PC-9 (cell line): ENCODE data around the gene LGI1. TPM values are rescaled to one million over a fixed set of nuclear protein-coding genes. Genes with fewer than 3 reads are reported as not detected.

Experiments
- BruUV-seq: library from RNA; stranded (reverse); fragments of 400-500 nt; replicated peaks from 2 replicates; lab custom pipeline; 2021; lab: Mats Ljungman, UMichigan
- CTCF ChIA-PET: fragments of 300-600 bp; sonication (Branson Sonifier 250); formaldehyde crosslinking; loops from one replicate; lab custom pipeline; 2022; ENCODE audit warnings: antibody characterized with exemption; lab: Charles Lee
- POLR2A ChIA-PET: fragments of 300-600 bp; sonication (Branson Sonifier 250); formaldehyde crosslinking; loops from one replicate; lab custom pipeline; 2022; ENCODE audit warnings: antibody characterized with exemption; ENCODE audit not compliant: unreplicated experiment; lab: Charles Lee
- DNase-seq, 2 experiments: peaks; one replicate each; pipeline versions ENCODE4 v3.0.0 to v3.0.0-alpha.2; 2015 to 2022; ENCODE audit warnings: mixed read lengths in 1 of 2
- H2AFZ ChIP-seq: fragments of 200-600 bp; sonication (generic); 2 replicates; pipeline ENCODE4 v1.8.1; 2017; ENCODE audit warnings: antibody characterized with exemption
- H3F3A ChIP-seq: fragments of 200-600 bp; sonication (generic); 2 replicates; pipeline ENCODE4 v1.8.1; 2017; ENCODE audit warnings: antibody characterized with exemption, mild to moderate bottlenecking, low read depth; ENCODE audit not compliant: insufficient read depth
- H3K27ac ChIP-seq: fragments of 200-600 bp; sonication (generic); 2 replicates; pipeline ENCODE4 v1.6.1; 2016; ENCODE audit warnings: mixed run types
- H3K27me3 ChIP-seq: fragments of 200-600 bp; sonication (generic); 2 replicates; pipeline ENCODE4 v1.6.1; 2016; ENCODE audit warnings: low read depth, mixed run types; ENCODE audit not compliant: insufficient read depth
- H3K36me3 ChIP-seq: fragments of 200-600 bp; sonication (generic); 2 replicates; pipeline ENCODE4 v1.6.1; 2016; ENCODE audit warnings: low read depth, mixed run types
- H3K4me1 ChIP-seq: fragments of 200-600 bp; sonication (generic); replicated peaks from 2 replicates; pipeline ENCODE4 v1.6.1; 2016; ENCODE audit warnings: mixed run types; ENCODE audit not compliant: insufficient read depth
- H3K4me2 ChIP-seq: fragments of 200-600 bp; sonication (generic); 2 replicates; pipeline ENCODE4 v1.6.1; 2017; ENCODE audit warnings: mixed run types
- H3K4me3 ChIP-seq: fragments of 200-600 bp; sonication (generic); 2 replicates; pipeline ENCODE4 v1.6.1; 2016; ENCODE audit warnings: mixed run types
- H3K79me2 ChIP-seq: fragments of 200-600 bp; sonication (generic); 2 replicates; pipeline ENCODE4 v1.6.1; 2017; ENCODE audit warnings: low read depth, mixed run types
- H3K9me2 ChIP-seq: fragments of 200-600 bp; sonication (generic); 2 replicates; pipeline ENCODE4 v1.8.1; 2017; ENCODE audit warnings: mild to moderate bottlenecking; ENCODE audit not compliant: insufficient read depth
- H3K9me3 ChIP-seq: fragments of 200-600 bp; sonication (generic); 2 replicates; pipeline ENCODE4 v1.8.1; 2016; ENCODE audit warnings: low read depth; ENCODE audit not compliant: insufficient read depth
- H4K20me1 ChIP-seq: fragments of 200-600 bp; sonication (generic); 2 replicates; pipeline ENCODE4 v1.8.1; 2017; ENCODE audit not compliant: insufficient read depth
- EZH2 ChIP-seq: fragments of 200-600 bp; sonication (generic); IDR thresholded peaks from 2 replicates; pipeline ENCODE4 v1.8.0; 2017; ENCODE audit warnings: antibody characterized with exemption, low read depth
- intact Hi-C: fragments of 100-400 bp; cut with micrococcal nuclease; formaldehyde crosslinking; loops from one replicate; pipeline ENCODE4 v1.10.0; 2022; ENCODE audit not compliant: unreplicated experiment
- total RNA-seq: library from RNA; stranded (reverse); gene quantifications from 2 replicates; pipeline ENCODE4 v1.2.3, GENCODE V29; 2021
- TF ChIP-seq, protein P1 (sequence below): fragments of 200-600 bp; sonication (generic); conservative IDR thresholded peaks from 2 replicates; pipeline ENCODE4 v1.6.1; 2017; ENCODE audit warnings: mixed run types, antibody characterized with exemption, mild to moderate bottlenecking, moderate library complexity

The LGI1 gene
- total RNA-seq, 1 experiment from 2014 or later, result not detected

DNA sequence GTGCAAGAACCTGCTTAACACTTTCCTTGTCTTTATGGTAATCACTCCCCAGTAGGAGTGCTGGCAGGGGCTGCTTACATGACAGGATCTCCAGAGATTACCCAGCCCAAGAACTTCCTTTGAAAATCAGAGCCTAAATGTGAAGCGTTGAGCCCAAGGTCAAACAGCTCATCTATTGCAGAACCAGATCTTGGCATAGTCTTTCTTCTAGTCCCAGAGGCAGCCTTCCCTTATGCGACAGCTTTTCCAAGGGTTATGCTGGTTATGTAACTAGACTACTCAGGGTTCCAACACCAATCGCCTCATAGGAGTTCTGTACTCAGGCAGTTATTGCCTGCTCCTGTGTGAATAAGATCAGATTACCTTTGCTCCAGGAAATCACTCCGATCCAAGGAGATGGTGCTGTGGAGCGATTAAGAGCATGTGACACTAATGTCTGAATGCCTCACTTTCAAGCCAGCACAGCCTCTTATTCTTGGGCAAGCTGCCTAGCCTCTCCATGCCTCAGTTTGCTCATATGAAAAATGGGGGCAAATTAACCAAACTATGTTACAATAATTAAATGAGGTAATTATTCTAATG lies 8.4 kb upstream of the LGI1 start:
- H3K4me3 ChIP-seq, result no peak overlapping the region
- H3F3A ChIP-seq, result peaks cover 16% of the 10 kb centered on the region
- TF ChIP-seq, protein P1, sequence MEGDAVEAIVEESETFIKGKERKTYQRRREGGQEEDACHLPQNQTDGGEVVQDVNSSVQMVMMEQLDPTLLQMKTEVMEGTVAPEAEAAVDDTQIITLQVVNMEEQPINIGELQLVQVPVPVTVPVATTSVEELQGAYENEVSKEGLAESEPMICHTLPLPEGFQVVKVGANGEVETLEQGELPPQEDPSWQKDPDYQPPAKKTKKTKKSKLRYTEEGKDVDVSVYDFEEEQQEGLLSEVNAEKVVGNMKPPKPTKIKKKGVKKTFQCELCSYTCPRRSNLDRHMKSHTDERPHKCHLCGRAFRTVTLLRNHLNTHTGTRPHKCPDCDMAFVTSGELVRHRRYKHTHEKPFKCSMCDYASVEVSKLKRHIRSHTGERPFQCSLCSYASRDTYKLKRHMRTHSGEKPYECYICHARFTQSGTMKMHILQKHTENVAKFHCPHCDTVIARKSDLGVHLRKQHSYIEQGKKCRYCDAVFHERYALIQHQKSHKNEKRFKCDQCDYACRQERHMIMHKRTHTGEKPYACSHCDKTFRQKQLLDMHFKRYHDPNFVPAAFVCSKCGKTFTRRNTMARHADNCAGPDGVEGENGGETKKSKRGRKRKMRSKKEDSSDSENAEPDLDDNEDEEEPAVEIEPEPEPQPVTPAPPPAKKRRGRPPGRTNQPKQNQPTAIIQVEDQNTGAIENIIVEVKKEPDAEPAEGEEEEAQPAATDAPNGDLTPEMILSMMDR, result no peak
- TF ChIP-seq EZH2, result no peak
- H3K79me2 ChIP-seq, result no peaks in the 10 kb centered on the region
- CTCF ChIA-PET, result no interaction called here
- no peak overlapping the region for H2AFZ ChIP-seq
- peaks cover 59% of the 10 kb centered on the region for H3K4me1 ChIP-seq
- H3K36me3 ChIP-seq, result no peaks in the 10 kb centered on the region
- DNase-seq, result peak; percentile 35 to 49
- no peaks in the 10 kb centered on the region for H3K9me2 ChIP-seq
- no peaks in the 10 kb centered on the region for H4K20me1 ChIP-seq
- no peaks in the 10 kb centered on the region for H3K9me3 ChIP-seq
- no TSS peak for BruUV-seq
- peak overlapping the region; percentile 16; the same call in 1 of the 2 replicates for H3K27ac ChIP-seq
- intact Hi-C loops, result loop anchor here (5.0 kb wide), 1 partner anchor 47 kb away; the partner anchor contains the start of gene FRA10AC1
- H3K4me2 ChIP-seq, result no peak overlapping the region
- no peaks in the 10 kb centered on the region for H3K27me3 ChIP-seq
- POLR2A ChIA-PET, result interaction anchor here (0.6 kb wide), 1 partner anchor 161 kb away, joined by 7 read pairs; no protein-coding TSS in a partner anchor

- intact Hi-C loops, result no loop called here
These were observed 6.6 kb upstream of the LGI1 start for GRCh38 chr10:93751124-93751523.

DNA sequence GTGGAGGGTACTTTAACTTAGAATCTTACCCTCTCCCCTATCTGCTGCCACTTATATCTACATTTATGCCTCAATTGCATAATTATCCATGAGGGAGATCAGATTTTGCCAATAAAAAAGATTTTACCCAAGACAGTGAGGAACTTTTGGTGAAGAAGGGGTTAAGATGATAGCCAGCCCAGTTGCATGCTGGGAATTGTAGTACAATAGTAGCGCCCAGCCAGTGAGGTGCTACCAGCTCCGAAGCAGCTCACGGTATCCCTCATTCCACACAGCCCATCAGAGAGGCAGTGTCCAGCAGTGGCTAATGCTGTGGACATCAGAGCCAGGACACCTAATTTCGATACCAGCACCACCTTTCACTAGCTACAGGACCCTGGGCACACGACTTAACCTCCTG lies 5.9 kb upstream of the LGI1 start:
- Histone ChIP-seq H3K36me3 (no peaks in the 10 kb centered on the region), H3K4me2 (peak overlapping the region; percentile 67), H4K20me1 (no peaks in the 10 kb centered on the region), H3K79me2 (no peaks in the 10 kb centered on the region), H2AFZ (peak overlapping the region; percentile 53; the same call in 1 of the 2 replicates), H3K4me1 (peaks cover 48% of the 10 kb centered on the region), H3K27me3 (no peaks in the 10 kb centered on the region), H3K4me3 (peak overlapping the region; percentile 29; the same call in 1 of the 2 replicates), H3K9me2 (no peaks in the 10 kb centered on the region), H3K9me3 (no peaks in the 10 kb centered on the region), H3K27ac (peak overlapping the region; percentile 42), H3F3A (peaks cover 10% of the 10 kb centered on the region; the same call in 1 of the 2 replicates)
- CTCF ChIA-PET, result no interaction called here
- POLR2A ChIA-PET, result no interaction called here
- BruUV-seq, result no TSS peak
- intact Hi-C loops, result no loop called here
- TF ChIP-seq, protein P1, result no peak
- no peak for TF ChIP-seq EZH2
- DNase-seq, result peak in 1 of 2 experiments; percentile 8

More at GRCh38 chr10:93751124-93751523, 6.6 kb upstream of the LGI1 start:
- no peak overlapping the region for H3K4me3 ChIP-seq
- TF ChIP-seq EZH2, result no peak
- TF ChIP-seq, protein P1, result no peak
- ChIA-PET POLR2A (no interaction called here), CTCF (no interaction called here)
- peaks cover 15% of the 10 kb centered on the region for H3F3A ChIP-seq
- peak overlapping the region; percentile 67 for H3K4me2 ChIP-seq
- H3K27me3 ChIP-seq, result no peaks in the 10 kb centered on the region
- no peaks in the 10 kb centered on the region for H3K9me2 ChIP-seq
- no peaks in the 10 kb centered on the region for H4K20me1 ChIP-seq
- peaks cover 54% of the 10 kb centered on the region for H3K4me1 ChIP-seq
- H3K36me3 ChIP-seq, result no peaks in the 10 kb centered on the region
- no peak overlapping the region; the same call in 1 of the 2 replicates for H2AFZ ChIP-seq
- no peaks in the 10 kb centered on the region for H3K9me3 ChIP-seq
- H3K27ac ChIP-seq, result peak overlapping the region; percentile 26; the same call in 1 of the 2 replicates
- no peaks in the 10 kb centered on the region for H3K79me2 ChIP-seq
- BruUV-seq, result no TSS peak
- DNase-seq, result peak in 1 of 2 experiments; percentile 11
